Right renal pelvis (tissue), 4 donors: Measurements from ENCODE around the gene KRTAP16-1. TPM values are rescaled to one million over a fixed set of nuclear protein-coding genes. Genes with fewer than 3 reads are reported as not detected.
"Not testable (repeated sequence)": the region's sequence is repeated elsewhere in the genome, so short reads cannot be mapped to it uniquely, and the experiment has no call there.

Experiments
- DNase-seq, 4 donors: peaks; one replicate each; pipeline ENCODE4 v3.0.0-alpha.2; 2013; ENCODE audit warnings: low read depth in 4 of 4, low spot score in 3 of 4, missing footprints in 1 of 4
- polyA plus RNA-seq, 4 donors: library from polyadenylated mRNA; unstranded; fragments of 120-200 nt; gene quantifications; one replicate each; pipeline ENCODE4 v1.2.1, GENCODE V29; 2013; ENCODE audit not compliant: insufficient read length in 4 of 4

Gene KRTAP16-1, protein sequence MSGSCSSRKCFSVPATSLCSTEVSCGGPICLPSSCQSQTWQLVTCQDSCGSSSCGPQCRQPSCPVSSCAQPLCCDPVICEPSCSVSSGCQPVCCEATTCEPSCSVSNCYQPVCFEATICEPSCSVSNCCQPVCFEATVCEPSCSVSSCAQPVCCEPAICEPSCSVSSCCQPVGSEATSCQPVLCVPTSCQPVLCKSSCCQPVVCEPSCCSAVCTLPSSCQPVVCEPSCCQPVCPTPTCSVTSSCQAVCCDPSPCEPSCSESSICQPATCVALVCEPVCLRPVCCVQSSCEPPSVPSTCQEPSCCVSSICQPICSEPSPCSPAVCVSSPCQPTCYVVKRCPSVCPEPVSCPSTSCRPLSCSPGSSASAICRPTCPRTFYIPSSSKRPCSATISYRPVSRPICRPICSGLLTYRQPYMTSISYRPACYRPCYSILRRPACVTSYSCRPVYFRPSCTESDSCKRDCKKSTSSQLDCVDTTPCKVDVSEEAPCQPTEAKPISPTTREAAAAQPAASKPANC
- not detected for polyA plus RNA-seq

DNA sequence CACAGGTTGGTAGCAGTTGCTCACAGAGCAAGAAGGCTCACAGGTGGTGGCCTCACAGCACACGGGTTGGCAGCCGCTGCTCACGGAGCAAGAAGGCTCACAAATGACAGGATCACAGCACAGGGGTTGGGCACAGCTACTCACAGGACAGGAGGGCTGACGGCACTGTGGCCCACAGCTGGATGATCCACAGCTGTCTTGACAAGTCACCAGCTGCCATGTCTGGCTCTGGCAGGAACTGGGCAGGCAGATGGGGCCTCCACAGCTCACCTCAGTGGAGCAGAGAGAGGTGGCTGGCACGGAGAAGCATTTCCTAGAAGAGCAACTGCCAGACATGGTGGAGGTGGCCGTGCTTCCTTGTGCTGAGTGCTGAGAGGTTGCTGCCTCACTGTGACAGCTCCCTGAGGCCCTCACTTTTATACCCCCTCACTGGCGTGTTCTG lies at the start of gene KRTAP16-1:
KRTAP16-1 (minus strand) TSS at position 392 of the 442 bp plus-strand sequence; CDS start at position 336, 56 bp downstream.
- DNase-seq: no peak

DNA sequence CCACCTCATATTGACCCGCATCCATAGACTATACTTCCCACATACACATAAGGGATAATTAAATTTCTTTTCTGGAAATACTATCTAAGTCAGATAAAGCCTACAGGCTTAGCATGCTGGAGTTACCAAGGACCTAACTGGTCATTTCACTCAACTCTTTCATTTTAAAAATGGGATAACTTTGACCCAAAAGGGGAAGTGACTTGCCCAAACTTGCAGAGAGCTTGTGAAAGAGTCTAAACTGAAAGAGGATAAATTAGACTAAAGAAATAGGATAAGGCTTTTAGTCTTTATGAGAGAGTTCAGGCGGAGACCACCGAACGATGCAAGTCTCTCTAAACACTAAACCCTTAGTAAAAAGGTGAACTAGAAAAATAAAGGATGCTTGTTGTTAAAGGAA lies 45.4 kb upstream of the KRTAP16-1 start:
- DNase-seq: no peak

DNA sequence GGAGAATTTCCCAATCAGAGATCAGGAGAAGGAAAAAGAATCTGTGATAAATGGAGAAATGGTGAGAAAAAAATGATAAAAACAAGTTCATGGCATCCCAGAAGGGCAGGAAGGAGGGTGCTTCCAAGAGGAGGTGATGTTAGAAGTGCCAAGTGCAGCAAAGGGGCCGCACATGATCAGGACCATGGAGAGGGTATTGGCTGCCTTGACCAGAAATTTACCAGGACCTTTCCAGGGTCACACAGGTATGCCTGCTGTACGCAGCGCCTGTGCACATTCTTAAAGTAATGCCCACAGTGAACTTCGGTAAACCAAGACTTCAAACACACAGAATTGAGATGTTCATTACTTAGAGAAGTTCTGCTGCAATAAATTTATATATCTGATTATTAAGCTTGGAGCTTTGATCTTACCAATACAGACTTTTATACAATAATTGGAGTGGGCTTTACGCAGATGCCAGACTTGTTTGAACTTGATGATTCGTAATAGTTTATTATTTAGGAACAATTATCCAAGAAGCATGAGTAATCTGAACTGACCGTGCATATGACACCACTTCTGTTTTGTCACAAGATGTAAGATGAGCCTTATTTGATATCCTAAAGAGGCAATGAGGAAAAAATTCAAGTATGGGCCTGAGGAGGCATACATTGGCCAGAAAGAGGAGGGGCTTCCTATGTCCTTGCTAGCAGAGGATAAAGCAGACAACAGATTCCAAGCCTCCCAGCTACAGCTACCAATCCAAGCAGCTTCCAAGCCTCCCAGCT lies 43.7 kb upstream of the KRTAP16-1 start:
- no peak for DNase-seq

DNA sequence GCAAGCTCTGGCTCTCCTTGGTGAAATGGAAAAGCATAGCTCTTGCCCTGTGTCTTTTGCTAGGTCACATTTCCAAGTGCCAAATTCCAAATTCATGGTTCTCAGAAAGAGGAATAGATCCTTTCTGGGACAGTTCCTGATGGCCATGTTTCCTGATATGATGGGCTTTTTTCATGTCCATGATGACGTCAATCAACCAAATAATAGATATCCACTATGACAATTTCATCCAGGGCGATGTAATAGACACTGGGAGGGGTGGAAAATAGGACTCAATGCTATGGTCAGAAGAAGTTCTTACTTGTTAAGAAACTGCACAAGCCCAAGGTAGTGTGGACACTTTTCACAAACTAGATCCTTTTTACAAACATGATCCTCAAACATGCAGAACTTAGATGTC lies 42.1 kb upstream of the KRTAP16-1 start:
- no peak for DNase-seq

DNA sequence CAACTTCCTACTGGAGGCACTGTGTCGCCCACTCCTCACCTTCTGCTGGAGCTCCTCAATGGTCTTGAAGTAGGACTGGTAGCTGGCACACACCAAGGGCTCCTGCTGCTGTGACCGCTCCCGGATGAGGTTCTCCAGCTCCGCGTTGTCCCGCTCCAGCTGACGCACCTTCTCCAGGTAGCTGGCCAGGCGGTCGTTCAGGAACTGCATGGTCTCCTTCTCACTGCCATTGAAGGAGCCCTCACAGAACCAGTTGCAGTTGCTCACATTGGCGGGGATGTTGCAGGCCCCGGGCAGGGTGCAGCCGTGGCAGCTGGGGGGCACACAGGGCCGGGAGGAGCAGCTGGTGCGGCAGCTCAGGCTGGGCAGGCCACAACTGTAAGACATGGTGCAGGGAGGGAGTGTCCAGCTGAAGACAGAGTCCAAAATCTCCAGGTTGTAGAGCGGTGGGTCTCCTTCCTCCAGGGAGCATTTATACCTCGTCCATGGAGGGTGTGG lies 41.3 kb upstream of the KRTAP16-1 start, which contains the start of gene KRT33A:
KRT33A (minus strand) TSS at position 448 of the 498 bp plus-strand sequence; CDS start at position 387, 61 bp downstream.
- not testable (repeated sequence) for DNase-seq

DNA sequence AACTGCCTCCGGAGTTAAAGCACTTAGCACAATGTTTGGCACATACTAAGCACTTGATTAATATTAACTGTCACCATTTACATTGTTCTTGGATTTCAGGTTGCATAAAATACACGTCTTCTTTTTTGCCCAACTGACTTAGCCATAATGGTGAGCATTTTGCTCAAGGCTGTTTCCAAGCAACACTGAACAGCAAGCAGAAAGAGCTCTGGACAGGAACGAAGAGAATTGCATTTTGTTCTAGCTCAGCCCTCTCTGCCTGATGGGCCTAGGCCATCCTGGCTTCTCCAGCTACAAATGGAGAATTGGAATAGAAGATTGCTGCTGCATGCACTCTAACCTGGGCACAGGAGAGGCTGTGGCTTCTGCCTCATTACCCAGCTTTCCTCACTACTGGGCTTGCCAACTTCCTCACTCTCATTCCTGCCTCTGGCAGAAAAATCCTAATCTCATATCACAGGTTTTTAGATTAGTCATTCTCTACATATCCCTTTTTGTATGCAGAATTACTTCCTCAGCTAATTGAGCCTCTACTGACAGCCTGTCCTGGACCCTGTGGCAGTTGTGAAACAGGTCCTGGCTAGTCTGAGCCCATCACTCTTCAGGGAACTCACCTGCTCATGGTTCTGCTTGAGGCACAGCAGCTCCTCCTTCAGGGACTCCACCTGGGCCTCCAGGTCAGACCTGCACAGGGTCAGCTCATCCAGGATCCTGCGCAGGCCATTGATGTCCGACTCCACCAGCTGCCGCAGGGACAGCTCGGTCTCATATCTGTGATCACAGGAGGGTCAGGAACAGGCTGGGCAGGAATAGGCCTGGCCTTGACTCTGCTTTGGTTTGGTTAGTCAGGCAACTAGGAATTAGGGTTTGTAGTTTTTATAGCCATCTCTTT lies 39.0 kb upstream of the KRTAP16-1 start:
- no peak for DNase-seq

DNA sequence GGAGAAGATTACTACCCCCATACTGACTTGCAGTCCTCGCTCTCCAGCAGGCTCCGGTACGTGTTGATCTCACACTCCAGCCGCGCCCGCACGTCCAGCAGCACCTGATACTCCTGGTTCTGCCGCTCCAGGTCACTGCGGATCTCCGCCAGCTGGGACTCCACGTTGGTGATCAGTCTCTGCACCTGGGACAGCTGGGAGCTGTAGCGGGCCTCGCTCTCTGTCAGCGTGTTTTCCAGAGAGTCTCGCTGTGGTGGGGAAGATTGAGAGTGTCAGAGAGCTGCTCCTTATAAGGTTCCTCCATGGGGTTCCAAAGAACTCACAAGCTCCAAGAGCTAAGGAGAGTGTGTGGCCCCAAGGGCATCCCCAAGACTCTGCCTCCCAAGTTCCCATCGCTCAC lies 37.3 kb upstream of the KRTAP16-1 start:
- not testable (repeated sequence) for DNase-seq

DNA sequence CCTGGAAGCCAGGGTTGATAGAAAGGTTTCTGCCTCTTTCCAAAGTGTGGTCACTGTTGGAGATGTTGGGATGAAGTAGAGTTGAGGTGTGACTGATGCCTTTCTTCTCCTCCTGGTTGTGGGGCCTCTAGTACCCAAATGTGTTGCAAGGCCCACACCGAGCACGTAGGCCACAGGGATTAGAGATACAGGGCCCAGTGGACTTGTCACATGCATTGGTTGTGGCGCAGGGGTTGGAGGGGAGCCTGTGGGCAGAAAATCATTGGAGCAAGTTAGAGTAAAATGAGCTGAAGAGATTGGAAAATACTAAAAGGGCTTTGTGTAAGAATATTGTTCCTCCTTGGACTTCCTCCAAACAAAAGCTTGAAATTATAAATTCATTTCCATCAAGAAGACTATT lies 36.9 kb upstream of the KRTAP16-1 start:
- no peak for DNase-seq

DNA sequence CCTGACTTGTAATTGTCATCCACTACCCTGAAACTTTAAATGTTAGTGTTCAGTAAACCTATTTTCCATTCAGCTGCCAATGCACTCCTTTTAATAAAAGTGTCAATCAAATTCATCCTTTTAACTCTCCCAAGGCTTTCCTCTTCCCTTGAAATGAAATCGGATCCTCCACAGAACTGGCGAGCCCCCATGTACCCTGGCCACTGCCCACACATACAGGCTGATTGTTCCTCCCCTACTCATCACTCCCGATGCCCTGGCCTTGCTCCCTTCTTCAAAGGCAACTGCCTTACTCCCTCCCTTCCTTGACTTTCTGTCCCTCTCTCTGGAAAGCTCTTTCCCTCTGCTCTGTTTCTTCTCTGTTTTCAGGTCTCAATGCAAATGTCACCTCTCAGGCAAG lies 33.9 kb upstream of the KRTAP16-1 start:
- peak in 1 of 4 donors; percentile 47 for DNase-seq

DNA sequence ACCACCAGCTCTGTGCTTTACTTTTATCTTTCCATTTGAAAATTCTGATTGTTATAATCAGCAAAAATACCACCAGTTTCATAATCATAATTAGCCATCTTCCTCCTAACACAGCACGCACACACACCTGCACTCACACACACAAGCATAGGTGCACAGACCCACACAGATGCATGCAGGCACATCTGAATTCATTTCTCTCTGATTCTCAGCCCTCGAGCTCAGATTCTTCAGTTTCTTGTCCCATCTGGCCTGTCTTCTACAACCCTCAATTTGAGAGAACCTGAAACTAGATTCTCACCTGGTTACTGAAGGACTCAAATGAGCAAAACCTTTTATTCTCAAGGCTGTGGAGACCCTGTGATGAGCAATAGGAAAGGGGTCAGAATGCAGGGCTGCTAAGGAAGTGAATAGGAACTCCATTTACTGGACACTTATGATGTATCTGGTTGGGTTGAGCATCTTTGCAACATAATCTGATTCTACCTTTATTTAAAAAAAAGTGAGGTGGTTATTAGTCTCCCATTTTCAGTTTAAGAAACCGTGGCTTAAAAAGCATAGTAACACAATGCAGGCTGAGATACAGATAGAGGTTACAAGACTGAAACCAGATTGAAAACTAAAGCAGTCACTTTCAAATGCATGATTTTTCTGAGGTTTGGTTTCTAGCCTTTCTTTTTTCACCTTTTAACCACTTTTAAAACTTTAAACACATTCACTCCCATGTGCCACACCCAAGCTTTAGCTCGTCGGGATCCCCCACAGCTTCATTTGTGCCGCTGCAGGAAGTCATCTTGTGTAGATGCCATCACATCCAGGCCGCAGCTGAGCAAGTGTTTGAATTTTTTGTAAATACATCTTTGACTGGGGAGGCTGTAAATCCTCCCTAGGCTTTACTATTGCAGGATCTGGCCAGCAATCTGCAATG lies 32.1 kb upstream of the KRTAP16-1 start:
- DNase-seq: no peak

DNA sequence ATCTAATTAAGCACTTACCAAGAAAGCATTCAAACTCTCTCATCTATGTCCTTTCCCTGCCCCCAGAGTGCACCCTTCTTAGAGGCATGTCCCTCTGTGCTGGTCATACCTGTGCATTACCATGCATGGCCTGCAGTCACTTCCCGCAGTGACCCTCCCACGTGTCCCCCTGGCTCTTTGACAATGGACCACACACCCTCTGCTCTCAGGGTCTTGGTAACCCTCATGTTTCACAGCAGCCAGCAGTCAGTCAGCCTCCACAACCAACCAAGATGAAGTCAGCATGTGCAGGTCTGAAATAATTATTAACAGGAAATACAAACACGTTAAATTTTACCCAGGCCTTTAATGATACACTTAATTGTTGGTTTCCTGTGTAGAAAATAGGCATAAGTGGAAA lies 31.4 kb upstream of the KRTAP16-1 start:
- peak in 1 of 4 donors; percentile 58 for DNase-seq

DNA sequence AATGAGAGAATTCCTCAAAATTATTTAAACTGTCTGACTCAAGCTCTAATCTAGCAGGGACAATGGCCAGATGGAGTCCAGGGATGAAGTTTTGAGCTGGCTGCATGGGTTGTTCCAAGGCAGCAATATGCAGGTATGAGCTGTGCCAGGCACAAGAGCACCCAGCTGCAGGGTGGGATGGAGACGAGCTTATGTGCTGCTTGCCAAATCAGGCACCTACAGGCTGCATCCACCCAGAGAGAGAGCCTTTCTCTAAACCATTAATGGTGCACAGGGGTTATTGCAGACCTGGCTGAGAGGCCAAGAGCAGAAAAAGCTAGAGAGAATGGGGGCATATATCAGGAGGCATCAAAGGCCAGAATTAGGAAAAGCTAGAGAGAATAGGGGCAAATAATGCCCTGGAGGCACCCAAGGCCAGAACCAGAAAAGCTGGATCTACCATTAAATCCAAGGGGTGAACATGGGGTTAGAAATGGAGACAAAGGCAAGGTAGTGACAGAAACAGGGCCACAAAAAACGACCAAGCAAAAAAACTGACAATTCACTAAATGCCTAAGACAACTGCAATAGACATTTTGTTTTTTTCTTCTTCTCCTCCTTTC lies 30.6 kb upstream of the KRTAP16-1 start:
- DNase-seq: no peak

DNA sequence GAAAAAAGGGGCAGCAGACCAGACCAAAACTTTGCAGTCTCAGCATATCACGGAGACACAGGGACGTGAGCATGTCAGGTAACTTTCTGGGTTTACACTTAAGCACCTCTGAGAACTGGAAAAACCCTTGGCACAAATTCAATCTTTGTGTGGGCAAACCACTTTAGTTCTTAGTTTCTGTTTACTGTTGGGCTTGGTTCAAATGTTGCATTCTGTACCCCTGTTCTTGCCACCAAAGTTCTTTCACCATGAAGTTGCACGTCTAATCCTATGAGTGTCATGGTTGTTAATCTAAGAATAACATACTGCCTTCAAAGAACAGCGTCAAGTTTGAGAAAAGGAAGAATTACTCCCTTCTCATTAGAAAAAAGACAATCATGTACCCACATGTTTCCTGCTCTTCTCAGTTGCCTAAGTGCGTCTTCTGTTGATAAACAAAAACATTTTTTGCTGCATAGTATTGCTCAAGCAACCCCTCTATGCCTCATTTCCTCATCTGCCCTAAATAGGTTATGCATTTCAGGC lies 29.9 kb upstream of the KRTAP16-1 start:
- DNase-seq: no peak

DNA sequence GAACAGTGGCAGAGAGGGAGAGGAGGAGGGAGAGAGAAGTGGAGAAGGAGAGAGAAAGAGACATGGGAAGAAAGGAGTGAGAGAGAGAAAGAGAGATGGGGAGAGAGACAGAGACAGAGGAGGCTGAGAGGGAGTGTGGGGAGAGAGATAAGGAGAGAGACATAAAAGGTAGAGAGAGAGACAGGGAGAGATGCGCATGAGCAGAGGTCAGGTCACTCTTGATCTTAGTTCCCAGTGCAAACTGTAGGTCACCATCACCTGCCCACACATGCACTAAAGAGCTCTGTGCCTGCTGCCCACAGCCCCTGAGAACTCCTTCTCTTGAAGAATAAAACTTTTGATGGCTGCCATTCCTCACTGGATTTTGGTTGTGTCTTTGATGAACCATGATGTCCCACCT lies 26.6 kb upstream of the KRTAP16-1 start:
- DNase-seq: no peak

DNA sequence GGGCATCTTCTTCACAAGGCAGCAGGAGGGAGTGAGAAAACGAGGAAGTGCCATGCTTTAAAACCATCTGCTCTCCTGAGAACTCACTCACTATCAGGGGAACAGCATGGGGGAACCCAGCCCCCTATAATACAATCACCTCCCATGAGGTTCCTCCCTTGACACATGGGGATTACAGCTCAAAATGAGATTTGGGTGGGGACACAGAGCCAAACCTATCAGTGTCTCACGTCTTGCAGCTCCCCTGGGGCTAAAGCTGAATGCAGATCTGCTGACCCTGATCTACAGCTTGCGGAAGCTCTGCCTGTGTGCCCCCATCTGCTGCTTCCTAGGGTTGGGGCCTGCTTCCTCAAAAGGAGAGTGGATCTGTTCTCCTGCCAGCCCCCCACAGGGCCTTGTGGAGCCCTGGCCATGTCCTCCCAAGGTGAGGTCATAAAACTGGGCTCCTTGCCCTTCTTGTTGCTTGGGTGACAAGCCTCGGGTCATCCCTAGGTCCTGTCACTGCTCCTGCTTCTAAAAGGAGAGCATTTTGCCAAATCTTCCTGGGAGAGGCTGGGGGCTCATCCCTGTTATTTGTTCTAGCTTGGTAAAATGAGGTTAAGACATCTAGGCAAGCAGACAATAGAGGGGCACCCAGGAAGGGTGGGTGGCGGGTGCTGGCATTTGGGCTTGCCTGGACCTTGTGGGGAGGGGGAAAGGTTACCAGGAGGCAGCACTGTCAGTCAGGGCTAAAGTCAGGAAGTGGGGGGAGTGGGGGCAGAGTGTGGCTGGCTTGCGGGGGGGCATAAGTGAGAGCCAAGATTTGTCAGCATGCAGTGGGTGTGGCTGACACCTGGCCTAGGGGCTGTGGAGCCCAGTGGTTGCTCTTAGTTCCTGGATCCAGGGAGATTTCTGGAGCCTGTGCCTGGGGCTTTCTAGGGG lies 25.5 kb upstream of the KRTAP16-1 start:
- DNase-seq: no peak

DNA sequence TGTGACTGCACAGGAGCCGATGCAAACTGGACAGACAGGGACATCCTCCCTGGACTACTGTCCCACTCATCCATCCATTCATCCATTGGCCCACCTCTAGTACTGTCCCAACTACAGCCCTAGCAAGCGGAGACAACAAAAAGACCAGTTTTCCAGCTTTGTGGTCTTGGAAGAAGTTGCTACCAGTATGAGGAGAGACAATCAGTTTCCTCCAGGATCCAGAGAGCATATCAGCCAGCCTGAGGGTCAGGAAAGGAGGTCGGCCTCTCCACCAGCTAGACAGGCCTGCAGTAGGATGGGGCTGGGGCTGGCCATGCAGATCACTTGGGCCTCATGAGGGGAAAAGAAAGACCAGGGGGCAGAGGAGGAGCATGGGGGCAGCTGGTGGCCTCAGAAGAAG lies 24.7 kb upstream of the KRTAP16-1 start:
- DNase-seq: no peak

DNA sequence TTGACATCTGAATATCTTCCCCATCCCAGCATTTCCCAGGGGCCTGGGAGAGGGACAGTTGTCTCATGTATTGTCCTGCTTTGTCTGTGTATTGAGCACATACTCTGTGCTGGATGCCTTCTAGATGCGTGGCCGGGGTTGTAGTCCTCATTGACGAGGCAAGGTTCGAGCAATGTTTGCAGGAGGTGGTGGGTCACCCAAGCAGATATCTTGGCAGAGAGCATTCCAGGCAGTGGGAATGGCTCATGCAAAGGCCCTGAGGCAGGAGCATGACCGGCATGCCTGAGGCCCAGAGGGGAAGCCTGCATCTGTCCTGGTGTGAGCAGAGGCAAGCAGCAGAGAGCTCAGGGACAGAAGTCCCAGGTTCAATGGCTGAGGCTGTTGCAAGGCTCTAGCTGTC lies 24.0 kb upstream of the KRTAP16-1 start:
- DNase-seq: no peak
